GM23248 (cell line): Measurements from ENCODE around the gene NHLH2.

Source experiments
- EZH2 ChIP-seq: fragments of 200-600 bp; sonication (generic); IDR thresholded peaks from 2 replicates; pipeline ENCODE4 v1.6.1; 2018; ENCODE audit warnings: antibody characterized with exemption, mild to moderate bottlenecking; ENCODE audit not compliant: insufficient read depth, poor library complexity, severe bottlenecking
- EZH2phosphoT487 ChIP-seq: fragments of 200-600 bp; sonication (generic); IDR thresholded peaks from 2 replicates; pipeline ENCODE4 v1.6.1; 2018; ENCODE audit warnings: antibody characterized with exemption, moderate library complexity, mild to moderate bottlenecking, low read depth; ENCODE audit not compliant: insufficient read depth

GRCh38 chr1:115873184-115873583 is 32.3 kb upstream of the NHLH2 start:
- TF ChIP-seq EZH2phosphoT487 (no peak), EZH2 (no peak)
